ENCODE measurements around the gene HECTD4. TPM values are rescaled to one million over a fixed set of nuclear protein-coding genes. Genes with fewer than 3 reads are reported as not detected.
"Not testable (repeated sequence)": the region's sequence is repeated elsewhere in the genome, so short reads cannot be mapped to it uniquely, and the experiment has no call there.

The HECTD4 gene
- total and polyA plus RNA-seq, 12 donors: 3.0 to 33.7 (median 23.9) TPM

DNA sequence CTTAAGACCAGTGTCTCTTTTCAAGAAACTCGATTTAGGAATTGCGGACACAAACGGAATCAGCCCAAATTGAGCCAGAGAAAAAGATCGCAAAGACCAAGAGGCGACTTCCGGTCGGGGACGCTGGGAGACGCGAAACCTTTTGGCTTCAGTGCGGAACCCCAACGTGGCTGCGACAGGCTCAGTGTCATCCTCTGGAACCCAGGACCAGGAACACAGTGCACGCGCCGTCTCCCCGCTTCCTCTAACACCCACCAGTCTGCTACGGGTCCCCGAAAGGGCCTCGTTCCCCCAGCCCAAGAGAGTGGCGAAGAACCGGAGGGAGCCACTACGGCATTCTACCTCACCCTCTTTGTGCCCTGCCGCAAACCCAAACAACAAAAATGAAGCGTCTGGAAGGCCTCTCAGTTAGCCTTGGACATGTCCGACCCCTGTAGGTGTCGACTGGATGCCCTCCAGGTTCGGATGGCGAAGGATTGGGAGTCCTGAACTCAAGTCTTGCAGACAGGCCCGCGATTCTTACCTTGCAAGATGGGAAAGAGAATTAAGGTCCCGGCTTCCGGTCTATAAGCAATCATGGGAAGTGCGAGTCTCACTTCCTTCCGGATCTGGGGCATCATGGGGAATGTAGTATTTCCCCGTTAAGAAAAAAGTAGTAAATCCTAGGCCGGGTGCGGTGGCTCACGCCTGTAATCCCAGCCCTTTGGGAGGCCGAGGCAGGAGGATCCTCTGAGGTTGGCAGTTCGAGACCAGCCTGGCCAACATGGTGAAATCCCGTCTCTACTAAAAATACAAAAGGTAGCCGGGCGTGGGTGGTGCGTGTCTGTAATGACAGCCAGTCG, 27.1 kb upstream of the HECTD4 start, which contains the start of gene RPL6:
Gene RPL6, minus strand, starts transcription at position 542 of the 842 bp plus-strand sequence. CDS start 949 bp downstream, outside the sequence.
- Histone ChIP-seq H3K9me3 (no peaks in the 10 kb centered on the region), H3K4me3 (peak within 1 kb of the TSS; percentile 56 to 90 (median 80)), H3K27ac (peak within 1 kb of the TSS; percentile 48 to 95 (median 90)), H3K27me3 (no peaks in the 10 kb centered on the region), H3K4me1 (peaks cover 0 to 33% (median 20%) of the 10 kb centered on the region in 9 donors), H3K36me3 (peaks cover 0 to 41% (median 39%) of the 10 kb centered on the region in 9 donors)
- intact Hi-C loops (cut with DNase I): no loop called here
- DNase-seq: peak; percentile 56 to 89
- TF ChIP-seq, protein P1, sequence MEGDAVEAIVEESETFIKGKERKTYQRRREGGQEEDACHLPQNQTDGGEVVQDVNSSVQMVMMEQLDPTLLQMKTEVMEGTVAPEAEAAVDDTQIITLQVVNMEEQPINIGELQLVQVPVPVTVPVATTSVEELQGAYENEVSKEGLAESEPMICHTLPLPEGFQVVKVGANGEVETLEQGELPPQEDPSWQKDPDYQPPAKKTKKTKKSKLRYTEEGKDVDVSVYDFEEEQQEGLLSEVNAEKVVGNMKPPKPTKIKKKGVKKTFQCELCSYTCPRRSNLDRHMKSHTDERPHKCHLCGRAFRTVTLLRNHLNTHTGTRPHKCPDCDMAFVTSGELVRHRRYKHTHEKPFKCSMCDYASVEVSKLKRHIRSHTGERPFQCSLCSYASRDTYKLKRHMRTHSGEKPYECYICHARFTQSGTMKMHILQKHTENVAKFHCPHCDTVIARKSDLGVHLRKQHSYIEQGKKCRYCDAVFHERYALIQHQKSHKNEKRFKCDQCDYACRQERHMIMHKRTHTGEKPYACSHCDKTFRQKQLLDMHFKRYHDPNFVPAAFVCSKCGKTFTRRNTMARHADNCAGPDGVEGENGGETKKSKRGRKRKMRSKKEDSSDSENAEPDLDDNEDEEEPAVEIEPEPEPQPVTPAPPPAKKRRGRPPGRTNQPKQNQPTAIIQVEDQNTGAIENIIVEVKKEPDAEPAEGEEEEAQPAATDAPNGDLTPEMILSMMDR (IDR thresholded peaks at IDR 0.05): no peak
- 10 to 11% methylated on average over 46 of the region's 46 CpGs for WGBS, 2 donors
- ATAC-seq: peak; percentile 90 to 97 (median 96)

DNA sequence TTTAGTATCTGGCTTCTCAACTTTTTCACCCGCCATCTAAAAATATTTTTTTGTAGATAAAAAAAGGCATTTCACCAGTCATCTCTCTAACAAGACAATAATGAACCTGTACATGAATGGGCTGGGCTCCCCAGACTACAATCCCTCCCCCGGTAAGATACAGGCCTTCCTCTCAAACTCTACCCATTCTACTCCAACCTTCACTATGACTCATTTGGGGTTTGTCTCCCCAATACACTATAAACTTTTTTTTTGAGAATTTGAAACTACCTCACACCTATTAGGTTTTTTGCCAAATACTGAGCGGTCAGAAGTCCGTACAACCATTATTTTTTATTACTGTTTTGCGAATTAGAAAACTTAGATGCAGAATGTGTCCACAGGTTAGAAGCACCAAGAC, 26.4 kb upstream of the HECTD4 start:
- intact Hi-C loops (cut with DNase I): no loop called here
- DNase-seq (no peak), ATAC-seq (no peak)
- 15 to 20% methylated on average over 5 of the region's 5 CpGs for WGBS, 2 donors
- H3K4me1 ChIP-seq: peaks cover 0 to 33% (median 20%) of the 10 kb centered on the region in 9 donors
- peak overlapping the region; percentile 48 to 95 (median 90) for H3K27ac ChIP-seq
- peaks cover 0 to 48% (median 41%) of the 10 kb centered on the region in 9 donors for H3K36me3 ChIP-seq
- no peaks in the 10 kb centered on the region for H3K9me3 ChIP-seq
- H3K27me3 ChIP-seq: no peaks in the 10 kb centered on the region
- TF ChIP-seq, protein P1 (IDR thresholded peaks at IDR 0.05): no peak
- peak overlapping the region; percentile 56 to 90 (median 80) for H3K4me3 ChIP-seq

DNA sequence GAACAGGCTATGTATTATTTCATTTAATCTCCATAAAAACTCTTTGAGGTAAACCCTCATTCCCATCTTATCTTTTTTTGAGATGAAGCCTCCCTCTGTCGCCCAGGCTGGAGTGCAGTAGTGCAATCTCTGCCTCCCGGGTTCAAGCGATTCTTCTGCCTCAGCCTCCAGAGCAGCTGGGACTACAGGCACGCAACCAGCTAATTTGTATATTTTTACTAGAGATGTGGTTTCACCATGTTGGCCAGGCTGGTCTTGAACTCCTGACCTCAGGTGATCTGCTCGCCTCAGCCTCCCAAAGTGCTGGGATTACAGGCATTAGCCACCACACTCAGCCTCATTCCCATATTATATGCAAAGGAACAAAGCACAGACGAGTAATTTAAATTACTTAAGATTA, 25.5 kb upstream of the HECTD4 start:
- intact Hi-C loops (cut with DNase I); H3K9me3 ChIP-seq; ATAC-seq; H3K27me3 ChIP-seq; DNase-seq: not testable (repeated sequence)
- Histone ChIP-seq H3K4me1 (peaks cover 0 to 33% (median 20%) of the 10 kb centered on the region in 9 donors), H3K27ac (peak overlapping the region in 1 of 10 donors; percentile 95), H3K4me3 (peak overlapping the region in 2 of 10 donors; percentile 78 to 86), H3K36me3 (peaks cover 0 to 49% (median 41%) of the 10 kb centered on the region in 9 donors)
- WGBS, 2 donors: 75 to 84% methylated on average over 6 of the region's 6 CpGs

DNA sequence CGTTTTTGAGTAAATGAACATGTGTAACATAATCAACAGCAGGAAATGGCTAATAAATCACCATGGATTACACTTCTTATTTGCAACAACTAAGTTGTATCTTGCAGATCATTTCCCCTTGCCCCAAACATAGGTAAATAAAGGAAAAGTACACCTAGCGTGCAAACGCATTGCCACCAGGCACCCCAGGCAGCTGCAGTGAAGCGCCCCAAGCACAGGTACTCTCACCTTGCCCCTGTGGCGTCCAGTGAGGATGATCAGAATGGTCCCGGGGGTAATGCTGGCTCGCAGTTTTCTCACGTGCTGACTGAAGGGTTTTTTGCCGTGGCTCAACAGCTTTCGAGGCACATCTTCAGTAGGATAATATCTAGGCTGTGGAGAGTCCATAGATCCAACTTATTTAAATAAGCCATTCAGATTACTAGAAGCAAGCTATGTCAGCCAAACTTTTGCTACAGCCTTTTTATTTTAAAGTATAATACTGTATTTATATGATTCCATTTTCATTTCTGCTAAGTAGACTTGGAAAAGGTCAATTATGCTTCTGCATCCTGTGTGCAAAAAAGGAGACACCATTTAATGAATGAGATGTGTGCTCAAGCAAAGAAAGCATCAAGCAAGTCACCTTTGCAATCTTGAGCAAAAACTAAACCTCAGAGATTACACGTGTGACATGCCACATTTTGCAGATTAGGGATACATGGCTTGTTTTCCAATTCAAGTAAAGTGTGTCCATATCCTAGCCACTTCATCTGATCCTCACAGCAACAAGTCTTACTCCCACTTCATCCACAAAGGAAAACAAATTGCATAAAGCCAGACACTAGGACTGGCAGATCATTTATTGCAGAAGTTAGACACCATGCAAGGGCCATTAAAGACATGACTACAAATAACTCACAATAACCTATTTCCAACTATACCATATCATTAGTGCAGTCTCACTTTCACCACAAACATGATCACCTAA, 24.6 kb upstream of the HECTD4 start:
- ATAC-seq: no peak

More for the DNA sequence above, 24.6 kb upstream of the HECTD4 start:
- no peak for DNase-seq
- intact Hi-C loops (cut with DNase I): no loop called here
- peaks cover 0 to 33% (median 20%) of the 10 kb centered on the region in 9 donors for H3K4me1 ChIP-seq
- H3K4me3 ChIP-seq: peak overlapping the region in 1 of 10 donors; percentile 78
- no peak overlapping the region for H3K27ac ChIP-seq
- no peaks in the 10 kb centered on the region for H3K9me3 ChIP-seq
- H3K27me3 ChIP-seq: no peaks in the 10 kb centered on the region
- H3K36me3 ChIP-seq: peaks cover 0 to 49% (median 41%) of the 10 kb centered on the region in 9 donors
- WGBS, 2 donors: 82 to 83% methylated on average over 11 of the region's 11 CpGs
- TF ChIP-seq, protein P1 (IDR thresholded peaks at IDR 0.05): no peak

Measured in heart right ventricle (tissue), 16 donors.